Activated CD4-positive, alpha-beta T cell treated with anti-CD3 and anti-CD28 coated beads for 48 hours (primary cell): ENCODE data around the gene HOXB4.
"Not testable (repeated sequence)": the region's sequence is repeated elsewhere in the genome, so short reads cannot be mapped to it uniquely, and the experiment has no call there.

ENCODE experiments used
- DNase-seq: peaks from one replicate; pipeline ENCODE4 v3.0.0-alpha.2; 2020

HOXB4 gene

DNA sequence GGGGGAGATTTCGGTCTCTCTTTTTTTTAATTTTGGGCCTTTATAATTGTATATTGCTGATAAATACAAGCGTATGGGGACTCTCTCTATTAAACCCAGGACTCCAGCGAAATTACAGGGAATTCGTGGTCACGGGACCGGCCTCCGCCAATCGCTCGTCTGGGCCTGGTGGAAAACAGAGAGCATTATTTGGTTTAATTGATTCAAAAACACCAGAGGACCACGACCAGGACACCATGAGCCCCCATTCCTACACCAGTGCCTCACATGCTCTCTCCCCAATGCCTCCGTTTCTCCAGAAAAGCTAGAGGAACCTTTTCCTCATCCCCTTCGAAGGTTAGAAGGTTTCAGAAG lies 33.2 kb downstream of the HOXB4 start, which contains the start of gene HOXB2:
HOXB2 (minus strand) TSS at position 88 of the 354 bp plus-strand sequence. CDS start 198 bp downstream, outside the sequence.
- DNase-seq: no peak

- peak; percentile 49 for DNase-seq
These were observed 33.7 kb downstream of the HOXB4 start for GRCh38 chr17:48544349-48545021.

DNA sequence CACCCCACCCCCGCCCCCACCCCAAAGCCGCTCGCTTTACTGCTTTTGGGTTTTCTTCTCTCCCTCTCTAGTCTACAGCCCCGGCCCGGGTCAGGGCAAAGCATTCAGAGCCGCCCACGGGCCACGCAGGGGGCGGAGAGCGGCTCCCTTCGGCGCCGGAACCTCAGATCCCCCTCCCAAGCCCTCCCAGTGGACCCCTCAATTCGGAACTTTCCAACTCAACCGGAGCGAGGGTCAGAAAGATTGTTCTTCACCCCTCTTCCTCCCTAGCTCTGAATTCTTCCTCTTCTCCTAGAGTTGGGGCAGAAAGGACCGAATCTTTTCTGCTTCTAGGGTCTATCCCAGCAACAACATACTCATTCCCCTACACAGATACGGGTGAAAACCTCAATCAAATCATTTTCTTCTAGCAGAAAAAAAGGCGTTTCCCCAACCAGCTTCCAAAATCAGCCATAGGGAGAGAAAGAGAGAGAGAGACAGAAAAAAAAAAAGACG lies 34.2 kb downstream of the HOXB4 start:
- peak; percentile 67 for DNase-seq

DNA sequence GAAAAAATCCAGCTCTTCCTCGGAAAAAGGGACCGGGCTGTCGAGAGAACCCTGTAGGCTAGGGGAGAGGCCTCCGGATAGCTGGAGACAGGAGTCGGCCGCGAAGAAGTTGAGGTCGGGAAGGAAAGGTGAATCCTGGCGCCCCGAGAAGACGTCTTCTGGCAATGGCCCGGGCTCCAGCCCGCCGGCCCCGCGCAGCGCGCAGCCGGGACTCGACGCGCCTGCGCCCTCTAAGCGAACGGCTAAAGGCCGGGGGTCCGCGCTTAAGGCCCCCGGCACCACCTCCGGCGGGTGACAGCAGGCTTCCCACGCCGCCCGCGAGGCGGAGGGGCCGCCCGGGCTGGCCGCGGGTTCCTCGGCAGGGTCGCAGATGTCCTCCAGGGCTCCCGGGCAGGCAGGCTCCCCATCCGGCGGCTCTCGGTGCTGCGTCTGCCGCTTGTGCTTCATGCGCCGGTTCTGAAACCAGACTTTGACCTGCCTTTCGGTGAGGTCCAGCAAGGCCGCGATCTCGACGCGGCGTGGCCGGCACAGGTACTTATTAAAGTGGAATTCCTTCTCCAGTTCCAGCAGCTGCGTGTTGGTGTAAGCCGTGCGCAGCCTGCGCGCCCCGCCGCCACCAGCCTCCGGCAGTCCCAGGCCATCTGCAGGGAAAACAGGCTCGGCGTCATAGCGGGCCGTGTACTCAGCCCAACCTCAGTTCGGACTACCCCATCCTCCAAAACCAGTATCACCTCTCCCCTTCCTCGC lies 34.9 kb downstream of the HOXB4 start:
- peak; percentile 73 for DNase-seq

GRCh38 chr17:48542698-48543106 lies 35.4 kb downstream of the HOXB4 start:
- no peak for DNase-seq

- peak; percentile 29 for DNase-seq
These were observed 36.0 kb downstream of the HOXB4 start for GRCh38 chr17:48542114-48542656.

GRCh38 chr17:48541577-48542113 lies 36.5 kb downstream of the HOXB4 start:
- peak; percentile 65 for DNase-seq

GRCh38 chr17:48541036-48541576 lies 37.0 kb downstream of the HOXB4 start:
- DNase-seq: no peak

DNA sequence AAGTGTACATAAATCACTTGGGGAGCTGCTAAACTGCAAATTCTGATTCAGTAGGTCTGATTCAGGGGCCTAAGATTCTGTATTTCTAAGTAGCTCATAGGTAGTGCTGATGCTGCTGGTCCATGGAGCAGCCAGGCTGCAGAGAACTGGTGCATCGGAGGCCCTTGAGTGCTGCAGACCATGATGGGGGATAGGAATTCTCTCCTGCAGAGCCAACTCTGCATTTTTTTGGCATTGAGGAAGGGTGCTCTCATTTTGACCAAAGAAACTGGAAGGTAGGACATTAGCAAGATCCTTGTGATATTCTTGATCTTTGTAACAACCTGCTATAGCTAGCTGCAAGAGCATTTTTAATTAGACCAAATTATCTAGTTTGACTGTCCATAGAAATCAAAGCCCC lies 37.9 kb downstream of the HOXB4 start:
- no peak for DNase-seq

DNA sequence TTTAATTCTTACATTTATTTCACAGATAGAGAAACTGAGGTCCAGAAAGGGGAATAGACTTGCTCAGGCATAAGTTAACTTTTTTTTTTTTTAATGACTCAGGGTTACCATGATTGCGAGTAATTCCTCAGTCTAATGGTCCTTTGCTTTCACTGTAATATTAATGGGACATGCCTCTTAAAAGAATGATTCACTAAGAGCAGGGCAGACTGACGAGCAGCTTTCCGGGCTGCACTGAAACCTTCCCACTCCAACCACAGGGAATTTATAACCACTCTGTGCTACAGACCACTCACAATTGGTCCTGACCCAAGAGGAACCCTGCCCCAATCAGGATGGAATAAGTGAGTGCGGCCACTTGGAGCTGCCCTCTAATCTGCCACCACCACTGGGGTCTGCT lies 39.0 kb downstream of the HOXB4 start:
- DNase-seq: no peak

DNA sequence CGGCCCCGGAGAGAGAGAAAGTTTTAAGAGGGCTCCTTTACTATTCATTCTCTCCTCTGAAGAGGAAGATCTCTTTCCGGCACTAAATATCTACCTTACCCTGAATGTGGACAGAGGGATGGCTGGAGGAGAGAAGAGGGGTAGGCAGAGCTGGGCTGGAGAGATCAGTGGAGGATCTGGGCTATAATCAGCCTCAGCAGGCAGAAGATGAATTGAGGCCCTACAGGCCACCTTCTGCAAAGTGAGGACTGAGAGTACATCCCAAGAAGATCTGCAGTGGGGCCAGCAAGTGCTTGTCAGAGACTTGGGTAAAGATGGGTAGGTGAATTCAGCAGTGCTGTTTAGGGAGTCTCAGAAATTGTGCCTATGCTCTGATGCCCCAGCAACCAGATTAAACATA lies 40.8 kb downstream of the HOXB4 start:
- no peak for DNase-seq

GRCh38 chr17:48535793-48536559 lies 42.2 kb downstream of the HOXB4 start:
- not testable (repeated sequence) for DNase-seq

GRCh38 chr17:48532261-48532660 lies 45.9 kb downstream of the HOXB4 start:
- no peak for DNase-seq

DNA sequence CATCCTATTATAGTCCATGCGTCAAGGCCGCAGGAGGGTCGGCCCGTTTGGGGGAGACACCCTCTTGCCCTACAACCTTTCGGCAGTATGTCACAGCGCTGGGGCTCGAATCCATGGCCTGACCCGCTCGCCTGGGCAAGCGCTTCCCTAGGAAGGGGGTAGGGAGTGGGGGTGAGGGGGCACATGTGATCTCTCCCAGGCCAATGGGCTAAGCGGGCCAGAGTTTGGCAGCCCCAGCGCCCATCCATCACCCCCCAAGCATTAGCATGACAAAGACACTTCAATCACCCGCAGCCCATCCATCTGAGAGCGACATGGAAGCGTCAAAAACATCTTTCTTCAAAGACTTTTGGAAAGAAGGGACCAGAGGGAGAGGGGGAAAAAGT lies 47.3 kb downstream of the HOXB4 start, which contains the start of gene HOXB1:
HOXB1 (minus strand) TSS at position 125 of the 386 bp plus-strand sequence; CDS start at position 18, 107 bp downstream.
- no peak for DNase-seq

- no peak for DNase-seq
These were observed 47.8 kb downstream of the HOXB4 start for GRCh38 chr17:48530208-48530886.

GRCh38 chr17:48529683-48530009 lies 48.5 kb downstream of the HOXB4 start:
- no peak for DNase-seq

- DNase-seq: no peak
These were observed 49.0 kb downstream of the HOXB4 start for GRCh38 chr17:48528936-48529682.

DNA sequence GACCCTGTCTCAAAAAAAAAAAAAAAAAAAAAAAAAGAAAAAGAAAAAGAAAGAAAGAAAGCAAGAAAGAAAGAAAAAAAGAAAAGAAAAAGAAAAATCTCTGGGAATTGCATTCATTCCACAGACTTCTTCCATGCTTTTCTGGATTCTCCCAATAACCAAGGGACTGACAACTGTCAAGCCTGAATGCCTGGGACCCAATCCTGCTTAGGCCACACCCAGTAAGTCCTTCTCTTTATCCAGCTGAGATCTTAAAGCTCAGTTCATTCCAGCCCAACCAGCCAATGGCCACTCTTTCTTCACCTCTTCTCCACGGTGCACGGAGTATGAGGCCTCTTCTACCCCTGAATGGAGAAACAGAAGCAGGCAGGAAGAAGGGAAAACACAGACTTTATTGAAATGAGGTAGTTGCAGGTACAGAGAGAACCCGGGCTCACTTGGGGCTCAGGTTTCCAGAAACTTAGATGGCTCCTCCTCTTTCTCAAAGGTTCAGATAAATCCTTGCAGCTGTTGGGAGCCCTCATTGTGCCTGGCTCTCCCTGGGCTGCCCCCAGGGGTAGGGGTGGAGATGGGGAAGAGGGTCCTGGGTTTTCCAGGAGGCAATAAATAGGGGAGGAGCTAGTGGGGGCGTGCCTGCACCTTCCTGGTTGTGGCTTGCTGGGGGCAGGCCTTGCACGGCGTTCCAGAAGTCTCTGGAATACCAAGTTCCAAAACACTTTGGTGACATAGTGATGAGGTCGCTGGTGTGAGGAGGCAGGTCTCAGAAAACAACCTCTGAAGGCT lies 49.8 kb downstream of the HOXB4 start:
- DNase-seq: no peak

GRCh38 chr17:48527547-48527932 lies 50.6 kb downstream of the HOXB4 start:
- no peak for DNase-seq
